Astrocyte (in vitro differentiated cells and primary cell): ENCODE data around the gene RITA1.

Experiments used
- CTCF ChIP-seq: IDR thresholded peaks from 2 replicates; pipeline ENCODE4 v1.5.1; 2011; ENCODE audit warnings: low read depth, mild to moderate bottlenecking, inconsistent platforms, low read length, moderate library complexity; ENCODE audit not compliant: insufficient read depth
- EZH2 ChIP-seq: IDR thresholded peaks from 2 replicates; pipeline ENCODE4 v1.6.1; 2012; ENCODE audit warnings: mild to moderate bottlenecking, low read length, inconsistent platforms; ENCODE audit not compliant: insufficient read depth

GRCh38 chr12:113154351-113154973 lies 31.1 kb upstream of the RITA1 start:
- TF ChIP-seq CTCF (no peak), EZH2 (peak; percentile 53)
